ENCODE results near the gene ITGA6. TPM values are rescaled to one million over a fixed set of nuclear protein-coding genes. Genes with fewer than 3 reads are reported as not detected.

The ITGA6 gene
- total RNA-seq, 1 experiment from 2014 or later = 181 TPM

DNA sequence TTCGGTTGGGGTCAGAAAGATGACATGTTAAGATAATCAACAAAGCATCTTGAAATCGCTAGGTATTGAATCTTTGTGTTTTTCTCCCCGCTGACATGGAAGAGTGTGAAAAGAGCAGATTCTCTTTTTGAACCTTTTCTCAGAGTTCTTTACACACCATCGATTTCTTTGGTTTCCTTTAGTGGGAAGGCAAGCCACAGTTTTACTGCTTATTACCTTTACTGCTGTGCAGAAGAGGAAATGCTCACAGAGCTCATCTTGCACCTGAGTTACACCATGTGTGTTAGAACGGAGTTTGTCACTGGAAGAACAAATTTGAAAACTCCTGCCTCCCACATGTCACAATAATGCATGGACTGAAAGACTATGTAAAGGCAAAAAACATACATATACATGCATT is 83.2 kb downstream of the ITGA6 start:
- no peak for ATAC-seq
- BruUV-seq (replicated peaks) = no TSS peak
- CTCF ChIA-PET = no interaction called here

DNA sequence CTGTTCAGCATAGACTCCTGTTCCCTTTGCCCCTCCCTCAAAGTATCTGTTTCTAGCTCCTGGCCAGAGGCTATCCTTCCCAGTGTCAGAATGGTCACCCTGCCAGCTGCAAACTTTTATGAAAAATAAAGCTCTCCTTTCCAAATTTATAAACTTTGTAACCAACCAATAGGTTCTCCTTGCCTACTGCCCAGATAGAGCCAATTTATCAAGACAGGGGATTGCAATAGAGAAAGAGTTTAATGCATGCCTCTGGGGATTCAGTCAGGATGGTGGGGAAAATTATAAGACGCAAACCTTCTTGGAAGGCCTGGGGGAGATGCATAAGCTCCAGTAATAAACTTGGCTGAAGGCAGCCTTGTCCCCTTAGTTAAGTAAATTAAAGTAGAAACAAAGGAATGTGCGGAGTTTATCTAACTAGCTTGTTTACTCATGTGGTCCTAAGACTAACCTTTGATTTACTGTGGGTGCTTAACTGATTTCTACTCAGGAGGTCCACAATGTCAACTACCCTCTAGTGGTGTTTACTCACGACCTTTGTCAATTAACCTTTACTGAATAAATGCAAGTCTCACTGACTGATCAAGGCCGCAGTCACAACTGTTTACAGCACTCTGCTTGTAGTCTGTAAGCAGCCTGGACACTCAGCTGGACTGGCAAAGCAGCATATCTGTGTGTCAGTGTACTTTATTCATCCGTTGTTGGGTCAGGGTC is 85.6 kb downstream of the ITGA6 start:
- CTCF ChIA-PET = no interaction called here

More for the DNA sequence above, 83.2 kb downstream of the ITGA6 start:
- H3K27me3 ChIP-seq (ENCODE audit: low read length) = no peaks in the 10 kb centered on the region
- H3K4me1 ChIP-seq (ENCODE audit: insufficient read depth, low read length) = no peaks in the 10 kb centered on the region
- H2AFZ ChIP-seq (ENCODE audit: low read length) = no peak overlapping the region
- no peak overlapping the region for H3K4me2 ChIP-seq (ENCODE audit: low read length)
- no peak overlapping the region for H3K9ac ChIP-seq (ENCODE audit: low read length)
- H3K4me3 ChIP-seq (ENCODE audit: low read length) = no peak overlapping the region
- H4K20me1 ChIP-seq (ENCODE audit: low read length) = no peaks in the 10 kb centered on the region
- intact Hi-C loops (cut with micrococcal nuclease) = loop anchor here (5.0 kb wide), 1 partner anchor 37 kb away; no protein-coding TSS in a partner anchor
- H3K9me2 ChIP-seq (replicated peaks; ENCODE audit: low read length) = no peaks in the 10 kb centered on the region
- POLR2A ChIA-PET (ENCODE audit: unreplicated experiment) = no interaction called here
- H3K79me2 ChIP-seq (ENCODE audit: low read length) = no peaks in the 10 kb centered on the region
- no peak overlapping the region for H3K27ac ChIP-seq (ENCODE audit: low read length)
- peaks cover 24% of the 10 kb centered on the region for H3K36me3 ChIP-seq (ENCODE audit: low read depth, low read length)
- no peak for DNase-seq
- TF ChIP-seq EZH2 (IDR thresholded peaks at IDR 0.05; ENCODE audit: low read length, unreplicated experiment) = no peak
- TF ChIP-seq, protein P1, sequence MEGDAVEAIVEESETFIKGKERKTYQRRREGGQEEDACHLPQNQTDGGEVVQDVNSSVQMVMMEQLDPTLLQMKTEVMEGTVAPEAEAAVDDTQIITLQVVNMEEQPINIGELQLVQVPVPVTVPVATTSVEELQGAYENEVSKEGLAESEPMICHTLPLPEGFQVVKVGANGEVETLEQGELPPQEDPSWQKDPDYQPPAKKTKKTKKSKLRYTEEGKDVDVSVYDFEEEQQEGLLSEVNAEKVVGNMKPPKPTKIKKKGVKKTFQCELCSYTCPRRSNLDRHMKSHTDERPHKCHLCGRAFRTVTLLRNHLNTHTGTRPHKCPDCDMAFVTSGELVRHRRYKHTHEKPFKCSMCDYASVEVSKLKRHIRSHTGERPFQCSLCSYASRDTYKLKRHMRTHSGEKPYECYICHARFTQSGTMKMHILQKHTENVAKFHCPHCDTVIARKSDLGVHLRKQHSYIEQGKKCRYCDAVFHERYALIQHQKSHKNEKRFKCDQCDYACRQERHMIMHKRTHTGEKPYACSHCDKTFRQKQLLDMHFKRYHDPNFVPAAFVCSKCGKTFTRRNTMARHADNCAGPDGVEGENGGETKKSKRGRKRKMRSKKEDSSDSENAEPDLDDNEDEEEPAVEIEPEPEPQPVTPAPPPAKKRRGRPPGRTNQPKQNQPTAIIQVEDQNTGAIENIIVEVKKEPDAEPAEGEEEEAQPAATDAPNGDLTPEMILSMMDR (conservative IDR thresholded peaks at IDR 0.05; ENCODE audit: low read depth, low read length) = no peak
- H3F3A ChIP-seq (ENCODE audit: low read length, unreplicated experiment) = no peaks in the 10 kb centered on the region
- H3K9me3 ChIP-seq (ENCODE audit: low read length) = peaks cover 14% of the 10 kb centered on the region; the same call in 1 of the 2 replicates

DNA sequence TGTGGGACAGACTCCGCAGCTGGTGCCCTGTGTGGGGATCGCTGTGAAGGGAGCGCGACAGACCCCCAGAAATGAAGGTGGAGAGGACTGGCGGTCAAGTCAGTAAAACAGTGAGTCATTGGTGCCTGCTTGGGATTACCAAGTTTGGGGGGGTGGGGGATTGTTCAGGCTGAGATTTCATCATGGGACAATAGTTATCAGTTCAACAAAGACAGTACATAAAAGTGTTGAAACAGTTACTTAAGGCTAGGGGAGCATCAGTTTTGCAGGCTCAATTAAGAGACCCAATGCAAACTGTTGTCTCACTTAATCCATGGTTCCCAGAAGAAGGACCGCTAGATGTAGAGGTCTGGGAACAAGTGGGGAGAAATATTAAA is 86.1 kb downstream of the ITGA6 start:
- TF ChIP-seq, protein P1 (conservative IDR thresholded peaks at IDR 0.05; ENCODE audit: low read depth, low read length) = no peak
- TF ChIP-seq EZH2 (IDR thresholded peaks at IDR 0.05; ENCODE audit: low read length, unreplicated experiment) = no peak
- no peak for TF ChIP-seq EZH2phosphoT487 (IDR thresholded peaks at IDR 0.05; ENCODE audit: borderline replicate concordance, low read length)
- no peaks in the 10 kb centered on the region for H3K79me2 ChIP-seq (ENCODE audit: low read length)
- peaks cover 14% of the 10 kb centered on the region; the same call in 1 of the 2 replicates for H3K9me3 ChIP-seq (ENCODE audit: low read length)
- intact Hi-C loops (cut with micrococcal nuclease) = loop anchor here (5.0 kb wide), 1 partner anchor 34 kb away; no protein-coding TSS in a partner anchor
- H2AFZ ChIP-seq (ENCODE audit: low read length) = no peak overlapping the region
- H3K4me1 ChIP-seq (ENCODE audit: insufficient read depth, low read length) = no peaks in the 10 kb centered on the region
- BruUV-seq (replicated peaks) = no TSS peak
- no peak overlapping the region for H3K27ac ChIP-seq (ENCODE audit: low read length)
- peaks cover 18% of the 10 kb centered on the region for H3K36me3 ChIP-seq (ENCODE audit: low read depth, low read length)
- H3F3A ChIP-seq (ENCODE audit: low read length, unreplicated experiment) = no peaks in the 10 kb centered on the region
- ChIA-PET CTCF (no interaction called here), POLR2A (ENCODE audit: unreplicated experiment) (no interaction called here)
- H3K9ac ChIP-seq (ENCODE audit: low read length) = no peak overlapping the region
- no peaks in the 10 kb centered on the region for H3K27me3 ChIP-seq (ENCODE audit: low read length)
- H4K20me1 ChIP-seq (ENCODE audit: low read length) = no peaks in the 10 kb centered on the region
- ATAC-seq = no peak
- H3K4me3 ChIP-seq (ENCODE audit: low read length) = no peak overlapping the region
- DNase-seq = no peak
- no peak overlapping the region for H3K4me2 ChIP-seq (ENCODE audit: low read length)
- H3K9me2 ChIP-seq (replicated peaks; ENCODE audit: low read length) = no peaks in the 10 kb centered on the region

More for the DNA sequence above, 85.6 kb downstream of the ITGA6 start:
- TF ChIP-seq EZH2 (IDR thresholded peaks at IDR 0.05; ENCODE audit: low read length, unreplicated experiment) (no peak), EZH2phosphoT487 (IDR thresholded peaks at IDR 0.05; ENCODE audit: borderline replicate concordance, low read length) (no peak)
- Histone ChIP-seq H3K4me1 (ENCODE audit: insufficient read depth, low read length) (no peaks in the 10 kb centered on the region), H3K27me3 (ENCODE audit: low read length) (no peaks in the 10 kb centered on the region), H2AFZ (ENCODE audit: low read length) (no peak overlapping the region), H3K4me2 (ENCODE audit: low read length) (no peak overlapping the region), H3K9me2 (replicated peaks; ENCODE audit: low read length) (no peaks in the 10 kb centered on the region), H3K4me3 (ENCODE audit: low read length) (no peak overlapping the region), H4K20me1 (ENCODE audit: low read length) (no peaks in the 10 kb centered on the region), H3K9me3 (ENCODE audit: low read length) (peaks cover 14% of the 10 kb centered on the region; the same call in 1 of the 2 replicates), H3K27ac (ENCODE audit: low read length) (no peak overlapping the region), H3K79me2 (ENCODE audit: low read length) (no peaks in the 10 kb centered on the region), H3K36me3 (ENCODE audit: low read depth, low read length) (peaks cover 18% of the 10 kb centered on the region), H3F3A (ENCODE audit: low read length, unreplicated experiment) (no peaks in the 10 kb centered on the region), H3K9ac (ENCODE audit: low read length) (no peak overlapping the region)
- no TSS peak for BruUV-seq (replicated peaks)
- no peak for ATAC-seq
- POLR2A ChIA-PET (ENCODE audit: unreplicated experiment) = no interaction called here
- DNase-seq = no peak
- intact Hi-C loops (cut with micrococcal nuclease) = loop anchor here (5.0 kb wide), 1 partner anchor 34 kb away; no protein-coding TSS in a partner anchor
